ENCODE results near the gene FAM50B.

DNA sequence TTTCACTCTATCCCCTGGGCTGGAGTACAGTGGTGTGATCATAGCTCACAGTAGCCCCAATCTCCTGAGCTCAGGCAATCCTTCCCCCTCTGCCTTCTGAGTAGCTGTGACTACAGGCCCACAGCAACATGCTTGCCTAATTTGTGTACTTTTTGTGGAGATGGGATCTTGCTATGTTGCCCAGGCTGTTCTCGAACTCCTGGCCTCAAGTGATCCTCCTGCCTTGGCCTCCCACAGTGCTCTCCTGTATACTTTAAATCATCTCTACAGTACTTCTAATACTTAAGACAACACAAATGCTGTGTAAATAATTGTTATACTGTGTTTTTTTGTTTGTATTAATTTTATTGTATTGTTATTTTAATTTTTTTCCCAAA is 39.7 kb upstream of the FAM50B start:
- TF ChIP-seq, protein P1, sequence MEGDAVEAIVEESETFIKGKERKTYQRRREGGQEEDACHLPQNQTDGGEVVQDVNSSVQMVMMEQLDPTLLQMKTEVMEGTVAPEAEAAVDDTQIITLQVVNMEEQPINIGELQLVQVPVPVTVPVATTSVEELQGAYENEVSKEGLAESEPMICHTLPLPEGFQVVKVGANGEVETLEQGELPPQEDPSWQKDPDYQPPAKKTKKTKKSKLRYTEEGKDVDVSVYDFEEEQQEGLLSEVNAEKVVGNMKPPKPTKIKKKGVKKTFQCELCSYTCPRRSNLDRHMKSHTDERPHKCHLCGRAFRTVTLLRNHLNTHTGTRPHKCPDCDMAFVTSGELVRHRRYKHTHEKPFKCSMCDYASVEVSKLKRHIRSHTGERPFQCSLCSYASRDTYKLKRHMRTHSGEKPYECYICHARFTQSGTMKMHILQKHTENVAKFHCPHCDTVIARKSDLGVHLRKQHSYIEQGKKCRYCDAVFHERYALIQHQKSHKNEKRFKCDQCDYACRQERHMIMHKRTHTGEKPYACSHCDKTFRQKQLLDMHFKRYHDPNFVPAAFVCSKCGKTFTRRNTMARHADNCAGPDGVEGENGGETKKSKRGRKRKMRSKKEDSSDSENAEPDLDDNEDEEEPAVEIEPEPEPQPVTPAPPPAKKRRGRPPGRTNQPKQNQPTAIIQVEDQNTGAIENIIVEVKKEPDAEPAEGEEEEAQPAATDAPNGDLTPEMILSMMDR (conservative IDR thresholded peaks at IDR 0.05 in 1 of 2, IDR thresholded peaks at IDR 0.05 in 1 of 2; ENCODE audit: extremely low read depth in 1 of 2, insufficient read depth in 1 of 2, low read depth in 1 of 2, low read length in 2 of 2): no peak
- TF ChIP-seq EZH2 (IDR thresholded peaks at IDR 0.05; ENCODE audit: borderline replicate concordance, low read length): no peak

Data from mammary epithelial cell (primary cell).